ENCODE data around the gene SCN4B.
A peak's percentile ranks its signal among the peaks of the same experiment; 100 is the strongest.

SCN4B gene

GRCh38 chr11:118174006-118174567 is 21.5 kb upstream of the SCN4B start:
- no peak for DNase-seq (ENCODE audit: low spot score)

GRCh38 chr11:118172356-118172755 is 19.7 kb upstream of the SCN4B start:
- no peak for DNase-seq (ENCODE audit: low spot score)

GRCh38 chr11:118171269-118172062 is 18.8 kb upstream of the SCN4B start:
- DNase-seq (ENCODE audit: low spot score) = peak; percentile 80

GRCh38 chr11:118170882-118171268 is 18.3 kb upstream of the SCN4B start:
- DNase-seq (ENCODE audit: low spot score) = no peak

GRCh38 chr11:118170231-118170630 is 17.6 kb upstream of the SCN4B start:
- DNase-seq (ENCODE audit: low spot score) = no peak

- no peak for DNase-seq (ENCODE audit: low spot score)
These were observed 16.9 kb upstream of the SCN4B start for GRCh38 chr11:118169300-118170140.

- DNase-seq (ENCODE audit: low spot score) = no peak
These were observed 16.1 kb upstream of the SCN4B start for GRCh38 chr11:118168751-118169150.

DNA sequence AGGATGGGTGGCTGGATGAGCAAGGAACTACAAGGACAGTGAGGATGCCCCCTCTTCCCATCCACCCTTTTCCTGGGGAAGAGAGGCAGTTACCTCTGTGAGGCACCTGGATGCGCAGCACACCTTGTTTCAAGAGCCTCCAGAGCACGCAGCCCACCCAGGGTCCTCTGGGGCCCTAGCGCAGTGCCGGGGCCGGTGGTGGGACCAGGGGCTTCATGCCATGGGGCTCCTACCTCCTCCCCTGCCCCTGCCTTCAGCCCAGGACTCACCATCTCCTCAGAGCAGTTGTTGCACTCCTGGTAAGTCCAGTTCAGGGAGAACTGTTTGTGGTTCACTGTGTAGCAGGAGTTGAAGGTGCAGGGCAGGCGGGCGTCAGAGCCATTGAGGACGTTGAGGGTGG is 15.7 kb upstream of the SCN4B start:
- DNase-seq (ENCODE audit: low spot score) = no peak

DNA sequence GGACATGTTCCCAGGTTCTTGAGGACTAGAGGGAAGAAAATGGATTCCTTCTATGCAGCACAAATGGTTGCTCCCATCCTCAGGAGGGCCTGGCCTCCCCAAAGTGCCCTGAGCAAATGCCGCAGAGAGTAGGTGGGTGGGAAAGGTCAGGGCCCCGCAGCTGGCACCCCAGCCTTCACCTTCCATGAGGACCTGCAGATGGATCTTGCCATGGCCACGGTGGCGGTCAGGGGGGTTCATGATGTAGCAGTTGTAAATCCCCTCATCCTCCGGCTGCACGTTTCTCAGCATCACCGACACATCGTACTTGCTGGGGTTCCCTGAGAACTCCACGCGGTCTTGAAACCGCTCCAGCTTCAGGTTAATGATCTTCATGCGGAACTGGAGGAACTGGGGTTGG is 15.3 kb upstream of the SCN4B start:
- DNase-seq (ENCODE audit: low spot score) = no peak

DNA sequence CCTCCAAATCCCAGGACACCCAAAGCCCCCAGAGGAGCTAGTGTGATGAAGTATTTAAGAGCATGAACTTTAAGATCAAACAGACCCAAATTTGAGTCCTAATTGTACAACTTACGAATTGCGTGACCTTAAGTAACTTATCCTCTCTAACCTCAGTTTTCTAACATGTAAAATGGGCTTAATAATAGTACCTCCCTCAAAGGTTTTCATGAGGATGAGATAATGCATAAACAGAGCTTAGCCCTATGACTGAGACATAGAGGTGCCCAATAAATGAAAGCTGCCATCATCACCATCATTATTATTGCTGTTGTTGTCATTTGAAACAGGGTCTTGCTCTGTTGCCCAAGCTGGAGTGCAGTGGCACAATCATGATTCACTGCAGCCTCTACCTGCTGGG is 14.6 kb upstream of the SCN4B start:
- no peak for DNase-seq (ENCODE audit: low spot score)

- no peak for DNase-seq (ENCODE audit: low spot score)
These were observed 14.0 kb upstream of the SCN4B start for GRCh38 chr11:118166641-118167040.

DNA sequence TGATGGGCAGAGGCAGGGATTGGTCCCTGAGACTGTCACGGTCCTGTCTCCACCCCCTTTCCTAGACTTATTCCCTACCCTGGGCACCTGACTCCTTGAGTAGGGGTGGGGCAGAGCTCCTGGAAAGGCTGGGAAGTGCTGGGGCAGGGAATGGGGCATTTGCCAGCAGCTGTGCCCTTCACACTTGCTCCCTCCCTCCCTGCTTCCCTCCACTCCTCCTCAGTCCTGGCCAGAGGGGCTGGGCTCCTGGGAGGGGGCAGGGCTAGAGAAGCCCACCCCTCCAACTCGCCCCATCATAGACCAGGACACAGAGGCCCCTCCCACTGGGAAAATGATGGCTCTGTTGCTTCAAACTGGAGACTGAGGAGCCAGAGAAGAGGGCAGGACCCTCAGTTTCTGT is 12.3 kb upstream of the SCN4B start:
- DNase-seq (ENCODE audit: low spot score) = no peak

GRCh38 chr11:118163494-118163893 is 10.9 kb upstream of the SCN4B start:
- DNase-seq (ENCODE audit: low spot score) = no peak

DNA sequence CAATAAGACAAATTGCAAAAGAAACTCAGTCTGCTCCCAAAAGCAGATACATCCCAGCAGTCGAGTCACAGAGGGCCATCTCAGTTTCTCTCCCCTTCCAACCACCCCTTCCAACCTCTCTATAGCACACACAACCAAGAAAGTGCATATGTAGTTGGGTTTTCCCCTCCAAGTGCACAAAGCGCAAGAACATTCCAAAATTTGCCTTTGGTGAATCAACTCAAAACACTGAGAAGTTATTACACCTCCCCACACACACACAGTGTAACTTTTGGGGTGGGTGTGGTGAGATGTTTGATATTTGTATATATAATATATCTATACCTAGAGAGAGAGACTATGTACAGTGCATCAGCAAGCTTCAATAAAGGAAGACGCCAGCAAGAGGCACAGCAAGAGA is 10.2 kb upstream of the SCN4B start:
- no peak for DNase-seq (ENCODE audit: low spot score)

GRCh38 chr11:118161786-118162185 is 9.2 kb upstream of the SCN4B start:
- DNase-seq (ENCODE audit: low spot score) = no peak

DNA sequence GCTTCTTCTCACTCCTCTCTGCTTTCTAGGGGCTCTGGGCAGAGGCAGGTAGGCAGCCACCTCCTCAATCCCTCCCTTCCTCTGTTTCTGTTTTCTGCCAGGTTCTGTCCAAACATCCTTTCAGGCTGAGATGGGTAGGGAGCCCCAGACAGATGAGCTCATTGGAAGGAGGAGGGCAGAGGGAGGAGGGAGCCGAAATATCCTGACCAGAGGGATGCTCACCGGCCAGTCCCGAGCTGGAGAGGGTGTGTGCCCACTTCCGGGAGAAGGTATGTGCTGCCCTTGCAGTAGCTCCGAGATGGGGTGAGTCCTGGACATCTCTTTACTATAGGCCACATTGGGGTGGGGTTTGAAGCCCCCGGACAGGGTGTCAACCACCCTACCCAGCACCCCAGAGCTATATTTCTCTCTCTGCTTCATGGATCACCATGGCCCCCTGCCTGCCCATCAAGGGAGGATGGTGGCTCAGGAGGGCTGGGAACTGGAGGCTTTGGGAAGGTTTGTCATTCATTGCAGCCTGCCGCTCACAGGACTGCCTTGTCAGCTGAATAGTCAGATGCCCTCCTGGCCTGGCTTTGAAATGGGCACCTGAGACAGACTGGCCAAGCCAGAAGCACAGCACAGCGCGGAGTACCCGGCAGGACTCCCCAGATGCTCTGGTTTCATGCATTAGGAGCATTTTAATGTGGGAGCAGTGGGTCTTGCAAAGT is 4.7 kb upstream of the SCN4B start:
- no peak for DNase-seq (ENCODE audit: low spot score)

GRCh38 chr11:118156531-118157185 is 4.0 kb upstream of the SCN4B start:
- peak; percentile 49 for DNase-seq (ENCODE audit: low spot score)

- DNase-seq (ENCODE audit: low spot score) = no peak
These were observed 3.3 kb upstream of the SCN4B start for GRCh38 chr11:118155776-118156530.

GRCh38 chr11:118154641-118155040 is 2.0 kb upstream of the SCN4B start:
- DNase-seq (ENCODE audit: low spot score) = no peak

DNA sequence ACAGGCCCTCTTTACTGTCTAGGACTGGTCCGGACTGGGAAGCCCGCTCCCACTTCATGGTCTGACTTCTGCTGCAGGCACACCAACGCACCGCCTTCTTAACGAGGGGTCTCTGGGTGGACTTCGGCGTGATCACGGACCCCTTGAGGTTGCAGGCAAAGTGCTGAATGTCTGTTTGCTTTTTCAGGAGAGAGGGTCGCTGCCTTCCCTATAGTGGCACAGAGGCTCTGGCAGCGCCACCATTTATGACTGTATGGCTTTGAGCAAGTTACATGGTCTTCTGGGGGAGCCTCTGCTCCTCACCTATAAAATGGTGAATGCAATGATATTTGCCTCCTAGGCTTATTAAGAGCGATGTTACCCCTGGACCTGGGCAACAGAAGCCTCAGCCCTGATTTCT is 1.4 kb upstream of the SCN4B start:
- no peak for DNase-seq (ENCODE audit: low spot score)

GRCh38 chr11:118153516-118153915 is 893 bp upstream of the SCN4B start:
- no peak for DNase-seq (ENCODE audit: low spot score)
